Rectal smooth muscle tissue (tissue), 1 donor: ENCODE measurements around the gene FBXW8.

Source experiments
- H3K27ac ChIP-seq: one replicate; pipeline ENCODE4 v1.7.0; 2013; ENCODE audit warnings: low read depth, low read length, inconsistent platforms
- H3K27me3 ChIP-seq: one replicate; pipeline ENCODE4 v1.7.0; 2013; ENCODE audit warnings: low read length; ENCODE audit not compliant: control insufficient read depth, insufficient read depth
- H3K36me3 ChIP-seq: one replicate; pipeline ENCODE4 v1.7.0; 2013; ENCODE audit warnings: low read length; ENCODE audit not compliant: control insufficient read depth, insufficient read depth
- H3K4me1 ChIP-seq: one replicate; pipeline ENCODE4 v1.7.0; 2013; ENCODE audit warnings: low read length; ENCODE audit not compliant: control insufficient read depth, insufficient read depth
- H3K4me3 ChIP-seq: one replicate; pipeline ENCODE4 v1.7.0; 2013; ENCODE audit warnings: low read length
- H3K9ac ChIP-seq: one replicate; pipeline ENCODE4 v1.7.0; 2013; ENCODE audit warnings: low read length

Gene FBXW8

GRCh38 chr12:116933512-116934246, 22.9 kb downstream of the FBXW8 start:
- no peak overlapping the region for H3K9ac ChIP-seq

GRCh38 chr12:116934908-116935705, 24.4 kb downstream of the FBXW8 start:
- no peak overlapping the region for H3K4me3 ChIP-seq
- H3K36me3 ChIP-seq: no peaks in the 10 kb centered on the region
- H3K27ac ChIP-seq: no peak overlapping the region
- no peaks in the 10 kb centered on the region for H3K27me3 ChIP-seq
- H3K9ac ChIP-seq: no peak overlapping the region
- peaks cover 11% of the 10 kb centered on the region for H3K4me1 ChIP-seq

More at GRCh38 chr12:116933512-116934246, 22.9 kb downstream of the FBXW8 start:
- no peak overlapping the region for H3K4me3 ChIP-seq
- no peaks in the 10 kb centered on the region for H3K27me3 ChIP-seq
- H3K27ac ChIP-seq: no peak overlapping the region
- H3K4me1 ChIP-seq: peaks cover 11% of the 10 kb centered on the region
- H3K36me3 ChIP-seq: no peaks in the 10 kb centered on the region

DNA sequence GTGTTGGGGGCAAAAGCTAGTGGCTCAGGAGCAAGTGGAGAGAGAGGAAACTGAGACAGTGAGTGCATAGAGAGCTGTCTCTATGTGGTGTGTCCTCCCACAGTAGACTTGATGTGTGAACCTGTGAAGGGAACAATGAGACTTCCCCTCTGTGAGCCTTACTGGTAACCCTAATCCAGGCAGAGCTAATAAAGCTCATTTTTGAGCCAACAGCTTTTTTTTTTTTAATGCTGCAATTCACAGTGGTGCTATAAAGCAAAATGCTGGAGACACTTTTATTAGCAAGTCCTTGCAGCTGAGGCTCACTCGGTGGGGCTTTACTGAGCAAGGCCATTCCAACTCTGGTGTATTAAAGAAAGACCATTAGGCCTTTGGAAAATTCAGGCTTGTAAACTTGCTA, 26.9 kb downstream of the FBXW8 start:
- H3K4me1 ChIP-seq: peaks cover 11% of the 10 kb centered on the region
- H3K27ac ChIP-seq: peak overlapping the region; percentile 33
- H3K9ac ChIP-seq: no peak overlapping the region
- H3K36me3 ChIP-seq: no peaks in the 10 kb centered on the region
- no peaks in the 10 kb centered on the region for H3K27me3 ChIP-seq
- no peak overlapping the region for H3K4me3 ChIP-seq

GRCh38 chr12:116939734-116940133, 29.0 kb downstream of the FBXW8 start:
- H3K4me1 ChIP-seq: peaks cover 7% of the 10 kb centered on the region
- H3K27ac ChIP-seq: no peak overlapping the region
- H3K36me3 ChIP-seq: no peaks in the 10 kb centered on the region
- H3K27me3 ChIP-seq: no peaks in the 10 kb centered on the region
- H3K4me3 ChIP-seq: no peak overlapping the region
- no peak overlapping the region for H3K9ac ChIP-seq

DNA sequence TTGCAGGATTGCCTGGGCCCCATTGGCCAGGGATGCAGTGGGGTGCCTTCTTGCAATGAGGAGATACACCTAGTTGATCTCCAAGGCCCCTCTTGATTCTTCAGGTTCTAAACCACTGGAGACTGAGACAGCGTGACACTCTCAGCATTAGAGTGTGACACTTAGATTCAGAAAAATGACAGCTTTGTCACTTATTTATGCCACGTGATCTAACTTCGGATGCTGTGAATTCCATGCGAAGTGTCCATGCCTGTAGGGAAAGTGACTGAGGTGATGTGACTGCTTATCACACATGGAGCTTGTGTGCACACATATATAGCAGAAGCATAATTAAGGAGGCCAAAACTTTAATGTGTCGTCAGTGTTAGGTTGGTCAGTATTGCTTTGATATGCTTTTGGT, 30.4 kb downstream of the FBXW8 start:
- no peak overlapping the region for H3K9ac ChIP-seq
- H3K36me3 ChIP-seq: peaks cover 4% of the 10 kb centered on the region
- no peak overlapping the region for H3K4me3 ChIP-seq
- H3K27ac ChIP-seq: no peak overlapping the region
- H3K27me3 ChIP-seq: no peaks in the 10 kb centered on the region
- H3K4me1 ChIP-seq: peaks cover 7% of the 10 kb centered on the region

DNA sequence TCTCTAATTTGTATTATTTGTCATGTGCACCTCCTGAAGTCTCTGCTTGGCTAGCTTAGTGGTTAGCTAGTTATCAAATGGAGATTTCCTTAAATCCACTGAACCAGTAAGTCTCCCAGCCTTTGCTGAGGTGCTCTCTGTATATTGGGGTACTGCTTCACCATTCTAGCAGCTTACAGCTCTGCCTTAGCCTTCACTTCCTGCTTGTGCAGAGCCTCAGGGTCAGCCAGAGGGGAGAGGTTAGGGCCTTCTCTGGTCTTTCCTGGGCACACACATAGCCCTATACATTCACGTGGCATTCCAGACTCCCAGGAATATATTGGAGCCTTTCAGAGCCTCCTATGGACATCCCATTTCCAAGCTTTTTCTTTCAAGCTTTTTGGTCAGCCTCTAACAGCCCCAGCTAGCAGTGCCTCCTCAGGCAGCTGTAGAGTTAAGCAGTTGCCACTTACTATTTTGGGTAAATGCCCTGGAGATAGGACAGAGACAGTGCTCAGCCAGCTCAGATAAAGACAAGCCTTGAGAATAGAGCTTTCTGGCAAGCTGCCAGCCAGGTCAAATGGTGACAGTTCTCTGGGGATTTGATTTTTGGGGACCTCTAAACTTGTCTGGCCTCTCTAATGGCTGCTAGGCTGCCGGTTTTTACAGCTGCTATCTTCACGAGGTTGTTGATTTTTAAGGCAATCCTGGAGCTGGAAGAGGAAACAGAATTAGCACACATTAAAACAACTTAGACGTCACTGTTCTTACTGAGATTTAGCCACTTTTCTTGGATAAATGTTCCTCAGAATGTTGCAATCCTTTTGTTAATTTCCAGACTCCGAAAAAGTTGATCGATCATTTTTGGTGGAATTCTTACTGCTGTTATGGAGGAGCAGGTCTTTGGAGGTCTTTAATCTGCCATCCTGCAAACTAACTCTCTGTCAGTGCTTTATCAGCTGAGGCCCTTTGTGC, 32.9 kb downstream of the FBXW8 start:
- Histone ChIP-seq H3K27ac (no peak overlapping the region), H3K27me3 (no peaks in the 10 kb centered on the region), H3K4me3 (no peak overlapping the region), H3K36me3 (peaks cover 4% of the 10 kb centered on the region), H3K4me1 (no peaks in the 10 kb centered on the region), H3K9ac (no peak overlapping the region)

GRCh38 chr12:116945886-116946550, 35.3 kb downstream of the FBXW8 start:
- Histone ChIP-seq H3K27ac (no peak overlapping the region), H3K9ac (no peak overlapping the region), H3K36me3 (peaks cover 4% of the 10 kb centered on the region), H3K4me1 (no peaks in the 10 kb centered on the region), H3K27me3 (no peaks in the 10 kb centered on the region), H3K4me3 (no peak overlapping the region)

- Histone ChIP-seq H3K4me1 (no peaks in the 10 kb centered on the region), H3K27me3 (no peaks in the 10 kb centered on the region), H3K4me3 (no peak overlapping the region), H3K36me3 (peaks cover 4% of the 10 kb centered on the region), H3K27ac (no peak overlapping the region), H3K9ac (no peak overlapping the region)
Measured at GRCh38 chr12:116948298-116948697, 37.5 kb downstream of the FBXW8 start.

GRCh38 chr12:116950628-116951325, 40.0 kb downstream of the FBXW8 start:
- H3K36me3 ChIP-seq: no peaks in the 10 kb centered on the region
- no peak overlapping the region for H3K4me3 ChIP-seq
- H3K9ac ChIP-seq: no peak overlapping the region
- H3K27ac ChIP-seq: no peak overlapping the region
- no peaks in the 10 kb centered on the region for H3K27me3 ChIP-seq
- no peaks in the 10 kb centered on the region for H3K4me1 ChIP-seq

GRCh38 chr12:116954710-116955381, 44.1 kb downstream of the FBXW8 start:
- H3K4me1 ChIP-seq: no peaks in the 10 kb centered on the region
- no peaks in the 10 kb centered on the region for H3K27me3 ChIP-seq
- H3K4me3 ChIP-seq: no peak overlapping the region

GRCh38 chr12:116955382-116956021, 44.8 kb downstream of the FBXW8 start:
- no peaks in the 10 kb centered on the region for H3K27me3 ChIP-seq
- H3K27ac ChIP-seq: no peak overlapping the region
- no peak overlapping the region for H3K4me3 ChIP-seq
- no peaks in the 10 kb centered on the region for H3K36me3 ChIP-seq
- no peak overlapping the region for H3K9ac ChIP-seq
- no peaks in the 10 kb centered on the region for H3K4me1 ChIP-seq

More at GRCh38 chr12:116954710-116955381, 44.1 kb downstream of the FBXW8 start:
- H3K36me3 ChIP-seq: no peaks in the 10 kb centered on the region
- no peak overlapping the region for H3K9ac ChIP-seq
- no peak overlapping the region for H3K27ac ChIP-seq
